Testis (tissue), 3 donors: ENCODE measurements around the gene UTF1. TPM values are rescaled to one million over a fixed set of nuclear protein-coding genes. Genes with fewer than 3 reads are reported as not detected.

Source experiments
- DNase-seq: peaks from one replicate; pipeline ENCODE4 v3.0.0-alpha.2; 2019
- H3K27ac ChIP-seq, 2 donors: fragments of 200-600 bp; sonication (generic); one replicate each; pipeline ENCODE4 v1.5.1; 2019
- H3K27me3 ChIP-seq: fragments of 200-600 bp; sonication (generic); one replicate; pipeline ENCODE4 v1.5.1; 2019
- H3K36me3 ChIP-seq: fragments of 200-600 bp; sonication (generic); one replicate; pipeline ENCODE4 v1.5.1; 2017; ENCODE audit warnings: low read depth; ENCODE audit errors: missing control alignments
- H3K4me1 ChIP-seq: fragments of 200-600 bp; sonication (generic); one replicate; pipeline ENCODE4 v1.5.1; 2019
- H3K4me3 ChIP-seq, 2 donors: fragments of 200-600 bp; sonication (generic); one replicate each; pipeline ENCODE4 v1.5.1; 2017 to 2019
- H3K9me3 ChIP-seq: fragments of 200-600 bp; sonication (generic); one replicate; pipeline ENCODE4 v1.5.1; 2017
- CTCF ChIP-seq, 3 experiments: fragments of 450-650 bp in 2 of 3; fragments of 200-600 bp in 1 of 3; sonication (generic) in 1 of 3; IDR thresholded peaks; one replicate each; pipeline ENCODE4 v1.5.1; 2016 to 2019; ENCODE audit warnings: antibody characterized with exemption in 3 of 3, mild to moderate bottlenecking in 2 of 3, moderate library complexity in 1 of 3
- POLR2A ChIP-seq: fragments of 450-650 bp; IDR thresholded peaks from one replicate; pipeline ENCODE4 v1.6.1; 2017; ENCODE audit warnings: antibody characterized with exemption, mild to moderate bottlenecking, moderate library complexity
- WGBS, 2 donors: methylation state at CpG; one replicate each; pipeline ENCODE4 v1.1.5; 2018; 5-methylcytosine and 5-hydroxymethylcytosine counted together
- intact Hi-C: fragments of 100-400 bp; cut with DNase I; formaldehyde crosslinking; loops from one replicate; pipeline ENCODE4 v1.15.1; 2023; ENCODE audit warnings: low total_unique reads
- polyA plus RNA-seq: library from polyadenylated mRNA; stranded (reverse); fragments of 350-450 nt; fragmentation: Illumina TruSeq; extraction: RNeasy Lipid Tissue Mini Kit (QIAGEN cat#74804); gene quantifications from one replicate; pipeline ENCODE4 v1.2.3, GENCODE V29; 2014; ENCODE audit warnings: low read depth, low replicate concordance; ENCODE audit not compliant: insufficient read depth
- total RNA-seq, 2 donors: library from RNA; depleted of rRNA; stranded (reverse); fragments of >200 nt; gene quantifications; one replicate each; pipeline ENCODE4 v1.2.3, GENCODE V29; 2016

Gene UTF1
- total and polyA plus RNA-seq, 3 donors from 2014 or later = 5.3 to 18.6 (median 17.2) TPM

GRCh38 chr10:133249975-133250754, 20.1 kb downstream of the UTF1 start:
- H3K27ac ChIP-seq = peak overlapping the region in 1 of 2 donors; percentile 80
- TF ChIP-seq POLR2A (no peak), CTCF (IDR thresholded peaks at IDR 0.05) (no peak)
- intact Hi-C loops = no loop called here
- H3K4me1 ChIP-seq = peaks cover 65% of the 10 kb centered on the region
- no peaks in the 10 kb centered on the region for H3K9me3 ChIP-seq
- WGBS, 2 donors = 50 to 51% methylated on average over 11 of the region's 11 CpGs
- no peaks in the 10 kb centered on the region for H3K27me3 ChIP-seq
- no peaks in the 10 kb centered on the region for H3K36me3 ChIP-seq
- no peak overlapping the region for H3K4me3 ChIP-seq
- peak; percentile 94 for DNase-seq

- 41 to 48% methylated on average over 13 to 28 of the region's 28 CpGs for WGBS, 2 donors
- Histone ChIP-seq H3K27me3 (no peaks in the 10 kb centered on the region), H3K27ac (peak overlapping the region in 1 of 2 donors; percentile 59), H3K4me3 (no peak overlapping the region), H3K36me3 (no peaks in the 10 kb centered on the region), H3K9me3 (no peaks in the 10 kb centered on the region), H3K4me1 (peaks cover 77% of the 10 kb centered on the region)
- intact Hi-C loops = no loop called here
- TF ChIP-seq CTCF (IDR thresholded peaks at IDR 0.05) (no peak), POLR2A (no peak)
- DNase-seq = peak; percentile 89
These were observed 21.6 kb downstream of the UTF1 start for GRCh38 chr10:133251388-133252222.

- Histone ChIP-seq H3K27ac (no peak overlapping the region), H3K4me1 (peaks cover 81% of the 10 kb centered on the region)
These were observed 22.2 kb downstream of the UTF1 start for GRCh38 chr10:133252223-133252552.

GRCh38 chr10:133253361-133253955, 23.4 kb downstream of the UTF1 start:
- H3K27me3 ChIP-seq = no peaks in the 10 kb centered on the region

More at GRCh38 chr10:133252223-133252552, 22.2 kb downstream of the UTF1 start:
- TF ChIP-seq CTCF (IDR thresholded peaks at IDR 0.05) (no peak), POLR2A (no peak)
- Histone ChIP-seq H3K4me3 (no peak overlapping the region), H3K27me3 (no peaks in the 10 kb centered on the region), H3K9me3 (no peaks in the 10 kb centered on the region), H3K36me3 (no peaks in the 10 kb centered on the region)
- intact Hi-C loops = no loop called here
- DNase-seq = no peak
- 72 to 82% methylated on average over 12 of the region's 12 CpGs for WGBS, 2 donors

More at GRCh38 chr10:133253361-133253955, 23.4 kb downstream of the UTF1 start:
- TF ChIP-seq POLR2A = no peak
- H3K4me1 ChIP-seq = peaks cover 87% of the 10 kb centered on the region
- H3K27ac ChIP-seq = peak overlapping the region in 1 of 2 donors; percentile 53
- no peak overlapping the region for H3K4me3 ChIP-seq
- DNase-seq = no peak
- WGBS, 2 donors = 58 to 63% methylated on average over 22 of the region's 22 CpGs
- no peaks in the 10 kb centered on the region for H3K9me3 ChIP-seq
- H3K36me3 ChIP-seq = no peaks in the 10 kb centered on the region
- intact Hi-C loops = no loop called here
